Fibroblast of skin of scalp (primary cell): ENCODE results near the gene C3AR1. TPM values are rescaled to one million over a fixed set of nuclear protein-coding genes. Genes with fewer than 3 reads are reported as not detected.
A peak's percentile ranks its signal among the peaks of the same experiment; 100 is the strongest.
"Not testable (repeated sequence)": the region's sequence is repeated elsewhere in the genome, so short reads cannot be mapped to it uniquely, and the experiment has no call there.

Source experiments
- DNase-seq: peaks from one replicate; pipeline ENCODE4 v3.0.0-alpha.2; 2013
- polyA plus RNA-seq, 2 experiments: library from polyadenylated mRNA; unstranded; fragments of 120-200 nt; gene quantifications; one replicate each; pipeline ENCODE4 v1.2.1, GENCODE V29; 2013; ENCODE audit not compliant: insufficient read length in 2 of 2

The C3AR1 gene
- polyA plus RNA-seq (2013, experiment 1 of 2; ENCODE audit: insufficient read length) = 0.24 TPM
- polyA plus RNA-seq (2013, experiment 2 of 2; ENCODE audit: insufficient read length) = 0.20 TPM

DNA sequence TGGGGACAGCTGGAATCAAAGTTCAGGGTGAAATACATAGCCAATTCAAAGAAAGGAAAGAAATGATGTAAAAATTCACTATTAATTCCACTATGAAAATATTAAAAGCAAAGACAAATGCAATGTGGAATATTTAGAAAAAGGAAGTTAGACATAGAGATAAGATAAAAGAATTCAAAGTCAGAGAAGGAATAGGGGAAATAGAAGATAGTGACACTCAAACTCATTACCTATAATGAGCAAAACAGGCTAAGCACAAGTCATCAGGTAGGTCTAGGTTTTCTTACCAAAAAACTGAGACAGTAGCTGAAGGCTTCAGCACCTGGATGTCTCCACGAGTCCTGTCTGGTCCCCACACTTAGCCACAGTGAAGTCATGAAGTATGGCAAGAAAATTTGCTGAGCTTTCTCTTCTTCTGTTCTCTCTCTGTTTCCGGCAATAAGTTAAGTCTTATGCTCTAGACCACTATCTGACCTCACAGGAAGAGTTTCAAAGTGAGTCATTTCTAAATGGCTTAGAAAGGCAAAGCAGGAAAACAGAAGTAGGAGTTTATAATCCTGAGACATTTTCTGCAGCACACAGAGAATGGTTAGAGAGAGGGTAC, at the start of gene C3AR1:
Gene C3AR1 (minus strand): TSS at position 369 of the 604 bp plus-strand sequence. CDS start 6,174 bp downstream, outside the sequence.
- DNase-seq = peak; percentile 48

DNA sequence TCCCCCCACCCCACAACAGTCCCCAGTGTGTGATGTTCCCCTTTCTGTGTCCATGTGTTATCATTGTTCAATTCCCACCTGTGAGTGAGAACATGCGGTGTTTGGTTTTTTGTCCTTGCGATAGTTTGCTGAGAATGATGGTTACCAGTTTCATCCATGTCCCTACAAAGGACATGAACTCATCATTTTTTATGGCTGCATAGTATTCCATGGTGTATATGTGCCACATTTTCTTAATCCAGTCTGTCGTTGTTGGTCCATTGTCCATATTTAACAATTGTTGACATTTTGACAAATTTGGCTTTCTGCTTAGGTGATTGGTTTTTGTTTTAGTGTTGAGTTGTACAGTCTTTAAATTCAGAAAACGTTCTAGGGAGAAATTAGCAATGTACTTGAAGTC, 47.0 kb upstream of the C3AR1 start:
- not testable (repeated sequence) for DNase-seq

- peak; percentile 74 for DNase-seq
These were observed 42.7 kb upstream of the C3AR1 start for GRCh38 chr12:8108808-8109398.

- DNase-seq = no peak
These were observed 33.1 kb upstream of the C3AR1 start for GRCh38 chr12:8099235-8099634.

- no peak for DNase-seq
These were observed 30.2 kb upstream of the C3AR1 start for GRCh38 chr12:8096281-8096915.

GRCh38 chr12:8093291-8093690, 27.1 kb upstream of the C3AR1 start:
- no peak for DNase-seq

GRCh38 chr12:8089716-8090115, 23.6 kb upstream of the C3AR1 start:
- DNase-seq = no peak

DNA sequence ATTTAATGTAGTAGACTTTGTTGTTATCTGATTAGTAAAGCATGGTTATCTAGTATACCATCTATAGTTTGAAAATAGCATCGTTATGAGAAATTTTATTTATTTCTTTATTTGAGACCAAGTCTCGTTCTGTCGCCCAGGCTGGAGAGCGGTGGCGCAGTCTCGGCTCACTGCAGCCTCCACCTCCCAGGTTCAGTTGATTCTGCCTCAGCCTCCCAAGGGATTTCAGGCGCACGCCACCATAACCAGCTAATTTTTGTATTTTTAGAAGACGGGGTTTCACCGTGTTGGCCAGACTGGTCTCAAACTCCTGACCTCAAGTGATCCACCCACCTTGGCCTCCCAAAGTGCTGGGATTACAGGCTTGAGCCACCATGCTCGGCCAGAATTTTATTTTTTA, 23.1 kb upstream of the C3AR1 start:
- DNase-seq = not testable (repeated sequence)

GRCh38 chr12:8088574-8088973, 22.4 kb upstream of the C3AR1 start:
- DNase-seq = no peak

- no peak for DNase-seq
These were observed 21.5 kb upstream of the C3AR1 start for GRCh38 chr12:8087666-8088065.

GRCh38 chr12:8084351-8084750, 18.2 kb upstream of the C3AR1 start:
- DNase-seq = not testable (repeated sequence)

- DNase-seq = no peak
These were observed 16.6 kb upstream of the C3AR1 start for GRCh38 chr12:8082808-8083100.

DNA sequence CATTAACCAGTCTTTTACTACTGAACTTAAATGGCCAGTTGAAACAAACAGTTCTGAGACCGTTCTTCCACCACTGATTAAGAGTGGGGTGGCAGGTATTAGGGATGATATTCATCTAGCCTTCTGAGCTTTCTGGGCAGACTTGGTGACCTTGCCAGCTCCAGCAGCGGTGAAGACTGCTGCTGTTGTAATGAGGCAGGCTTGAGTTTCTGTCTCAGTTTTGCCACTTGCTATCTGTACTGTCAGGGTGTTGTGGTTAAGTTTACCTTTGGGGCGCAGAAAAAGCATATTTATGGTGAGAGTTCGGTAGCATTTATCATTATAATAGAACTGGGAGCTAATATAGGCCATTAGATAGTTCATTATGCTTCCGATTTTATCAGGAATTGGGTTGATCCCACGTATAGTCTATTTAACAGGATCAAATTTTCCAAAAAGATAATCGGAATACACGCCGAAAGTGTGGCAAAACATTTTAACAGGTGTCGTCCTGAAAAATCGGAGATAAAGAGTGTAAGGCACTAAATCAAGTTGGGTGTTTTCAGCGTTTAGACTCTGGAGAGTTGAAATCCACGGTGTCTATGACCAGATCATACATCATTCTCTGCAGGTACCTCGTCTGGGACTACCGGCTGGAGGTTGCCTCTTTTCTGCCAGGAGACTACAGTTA, 15.2 kb upstream of the C3AR1 start:
- DNase-seq = no peak

- DNase-seq = no peak
These were observed 14.0 kb upstream of the C3AR1 start for GRCh38 chr12:8080120-8080519.

- DNase-seq = no peak
These were observed 12.8 kb upstream of the C3AR1 start for GRCh38 chr12:8078916-8079315.

- DNase-seq = peak; percentile 74
These were observed 12.2 kb upstream of the C3AR1 start for GRCh38 chr12:8078398-8078797.

- peak; percentile 17 for DNase-seq
These were observed 11.0 kb upstream of the C3AR1 start for GRCh38 chr12:8077207-8077606.

DNA sequence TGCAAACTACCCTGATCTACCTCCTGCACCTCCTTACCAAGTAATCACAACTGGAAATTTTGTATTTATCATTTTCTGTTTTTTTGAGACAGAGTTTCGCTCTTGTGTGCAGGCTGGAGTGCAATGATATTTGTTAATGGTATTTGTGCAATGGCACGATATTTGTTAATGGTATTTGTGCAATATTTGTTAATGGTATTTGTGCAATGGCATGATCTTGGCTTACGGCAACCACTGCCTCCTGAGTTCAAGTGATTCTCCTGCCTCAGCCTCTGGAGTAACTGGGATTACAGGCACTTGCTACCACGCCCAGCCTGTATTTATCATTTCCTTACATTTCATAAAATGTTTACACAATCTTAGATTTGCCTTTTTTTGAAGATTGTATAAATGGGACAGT, 10.2 kb upstream of the C3AR1 start:
- DNase-seq = no peak

- DNase-seq = no peak
These were observed 9.8 kb upstream of the C3AR1 start for GRCh38 chr12:8075935-8076334.

GRCh38 chr12:8071820-8072219, 5.7 kb upstream of the C3AR1 start:
- DNase-seq = not testable (repeated sequence)

GRCh38 chr12:8069582-8069981, 3.4 kb upstream of the C3AR1 start:
- no peak for DNase-seq

GRCh38 chr12:8064131-8064530, 2.0 kb downstream of the C3AR1 start:
- DNase-seq = no peak

GRCh38 chr12:8058506-8058905, 7.7 kb downstream of the C3AR1 start:
- DNase-seq = no peak

DNA sequence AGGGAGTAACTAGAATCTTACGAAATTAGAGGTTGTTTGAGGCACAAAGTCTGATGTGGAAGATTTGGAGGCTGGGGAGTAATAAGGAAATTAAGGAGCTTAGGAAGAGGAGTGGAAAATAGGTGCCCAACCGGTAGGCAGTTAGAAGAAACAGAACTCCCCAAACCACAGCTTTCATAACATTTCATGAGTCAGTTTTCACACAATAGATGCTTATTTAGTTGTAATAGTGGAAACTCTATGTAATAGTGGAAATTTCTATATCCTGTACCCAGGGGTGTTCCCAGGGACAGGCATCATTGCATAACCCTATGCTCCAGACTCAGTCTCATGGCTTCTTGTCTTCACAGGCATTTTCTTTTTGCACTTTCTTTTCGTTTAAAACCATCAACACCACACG, 8.3 kb downstream of the C3AR1 start:
- DNase-seq = peak; percentile 57
